ENCODE measurements around the gene PGBD2. TPM values are rescaled to one million over a fixed set of nuclear protein-coding genes. Genes with fewer than 3 reads are reported as not detected.
"Not testable (repeated sequence)": the region's sequence is repeated elsewhere in the genome, so short reads cannot be mapped to it uniquely, and the experiment has no call there.

Gene PGBD2, protein sequence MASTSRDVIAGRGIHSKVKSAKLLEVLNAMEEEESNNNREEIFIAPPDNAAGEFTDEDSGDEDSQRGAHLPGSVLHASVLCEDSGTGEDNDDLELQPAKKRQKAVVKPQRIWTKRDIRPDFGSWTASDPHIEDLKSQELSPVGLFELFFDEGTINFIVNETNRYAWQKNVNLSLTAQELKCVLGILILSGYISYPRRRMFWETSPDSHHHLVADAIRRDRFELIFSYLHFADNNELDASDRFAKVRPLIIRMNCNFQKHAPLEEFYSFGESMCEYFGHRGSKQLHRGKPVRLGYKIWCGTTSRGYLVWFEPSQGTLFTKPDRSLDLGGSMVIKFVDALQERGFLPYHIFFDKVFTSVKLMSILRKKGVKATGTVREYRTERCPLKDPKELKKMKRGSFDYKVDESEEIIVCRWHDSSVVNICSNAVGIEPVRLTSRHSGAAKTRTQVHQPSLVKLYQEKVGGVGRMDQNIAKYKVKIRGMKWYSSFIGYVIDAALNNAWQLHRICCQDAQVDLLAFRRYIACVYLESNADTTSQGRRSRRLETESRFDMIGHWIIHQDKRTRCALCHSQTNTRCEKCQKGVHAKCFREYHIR
- 1 to 10 TPM; 3.9 to 6.7 (median 5.2) TPM for polyA plus RNA-seq (ENCODE audit: insufficient read length in 10 of 10)
- long read RNA-seq, donor 1, partial matches to known transcripts = 0 of 2 reads
- long read RNA-seq, donor 1, other reads (novel, unspliced or antisense) = 0 of 2 reads
- long read RNA-seq, donor 2, partial matches to known transcripts = 0 of 1 reads
- long read RNA-seq, donor 2, other reads (novel, unspliced or antisense) = 0 of 1 reads
- long read RNA-seq, donor 3 = 0 reads
- long read RNA-seq, donor 4, partial matches to known transcripts = 0 of 1 reads
- long read RNA-seq, donor 4, other reads (novel, unspliced or antisense) = 0 of 1 reads
- long read RNA-seq, donor 5, partial matches to known transcripts = 0 of 5 reads
- long read RNA-seq, donor 5, other reads (novel, unspliced or antisense) = 0 of 5 reads
- long read RNA-seq, donor 6, partial matches to known transcripts = 0 of 1 reads
- long read RNA-seq, donor 6, other reads (novel, unspliced or antisense) = 0 of 1 reads
- long read RNA-seq, donor 7, partial matches to known transcripts = 0 of 2 reads
- long read RNA-seq, donor 7, other reads (novel, unspliced or antisense) = 0 of 2 reads
- long read RNA-seq, donor 8, partial matches to known transcripts = 0 of 1 reads
- long read RNA-seq, donor 8, other reads (novel, unspliced or antisense) = 0 of 1 reads
- long read RNA-seq, donor 9 = 0 reads

DNA sequence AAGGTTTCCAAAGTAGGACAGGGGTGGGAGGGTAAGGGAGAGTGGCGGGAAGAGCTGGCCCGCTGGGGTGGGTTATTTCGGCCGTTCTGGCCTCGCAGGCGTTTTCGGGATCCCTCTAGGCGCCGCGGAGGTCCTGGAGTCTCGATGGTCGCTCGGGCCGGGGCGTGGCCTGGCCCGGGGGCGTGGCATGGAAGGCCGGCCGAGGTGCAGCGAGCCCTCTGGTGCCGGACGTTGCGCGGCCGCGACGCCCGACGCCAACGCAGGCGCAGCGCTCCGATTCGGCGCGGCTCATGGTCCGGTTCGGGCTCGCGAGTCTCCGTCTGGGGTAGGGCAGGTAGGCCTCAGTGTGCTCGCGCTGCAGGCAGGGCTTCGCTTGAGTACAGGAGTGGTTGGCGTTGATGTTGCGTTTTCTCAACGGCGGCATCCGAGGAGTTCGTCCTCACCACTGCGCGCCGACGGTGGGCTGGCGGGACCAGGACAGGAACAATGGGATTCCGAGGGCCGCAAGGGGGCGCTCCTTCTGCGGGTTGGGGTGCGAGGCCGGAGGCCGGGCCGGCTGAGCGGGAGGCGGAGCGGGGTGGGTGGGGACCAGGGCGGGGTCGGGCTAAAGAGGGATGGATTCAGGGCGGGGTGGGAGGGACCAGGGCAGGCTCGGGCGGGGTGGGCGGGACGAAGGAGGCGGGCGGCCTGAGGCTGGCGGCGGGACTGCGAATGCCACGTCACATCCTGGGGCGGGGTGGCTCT lies at the start of gene PGBD2:
Gene PGBD2, plus strand, starts transcription at position 227 of the 744 bp plus-strand sequence. CDS start 7,628 bp downstream, outside the sequence.
- DNase-seq = peak; percentile 90 to 97 (median 94)

DNA sequence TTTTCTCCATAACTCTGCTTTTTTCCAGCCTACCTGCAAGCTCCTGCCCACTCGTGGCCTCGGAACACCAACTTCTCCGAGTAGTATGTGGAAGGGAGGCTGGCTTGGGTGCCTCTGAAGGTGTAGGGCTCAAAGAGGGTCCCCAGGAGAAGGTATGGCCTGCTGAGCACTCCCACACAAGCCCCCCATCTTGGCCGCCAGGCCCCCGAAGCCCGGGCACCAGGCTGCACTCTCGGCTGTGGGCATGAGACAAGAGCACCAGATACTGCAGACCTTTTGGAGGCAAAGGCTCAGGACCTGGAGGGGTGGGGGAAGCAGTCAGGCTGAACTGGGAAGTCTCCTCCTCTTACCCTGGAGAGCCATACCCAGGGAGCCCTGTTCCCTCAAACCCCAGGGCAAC lies 48.8 kb upstream of the PGBD2 start:
- DNase-seq = no peak

- DNase-seq = no peak
Measured at GRCh38 chr1:248857749-248858095, 48.3 kb upstream of the PGBD2 start.

DNA sequence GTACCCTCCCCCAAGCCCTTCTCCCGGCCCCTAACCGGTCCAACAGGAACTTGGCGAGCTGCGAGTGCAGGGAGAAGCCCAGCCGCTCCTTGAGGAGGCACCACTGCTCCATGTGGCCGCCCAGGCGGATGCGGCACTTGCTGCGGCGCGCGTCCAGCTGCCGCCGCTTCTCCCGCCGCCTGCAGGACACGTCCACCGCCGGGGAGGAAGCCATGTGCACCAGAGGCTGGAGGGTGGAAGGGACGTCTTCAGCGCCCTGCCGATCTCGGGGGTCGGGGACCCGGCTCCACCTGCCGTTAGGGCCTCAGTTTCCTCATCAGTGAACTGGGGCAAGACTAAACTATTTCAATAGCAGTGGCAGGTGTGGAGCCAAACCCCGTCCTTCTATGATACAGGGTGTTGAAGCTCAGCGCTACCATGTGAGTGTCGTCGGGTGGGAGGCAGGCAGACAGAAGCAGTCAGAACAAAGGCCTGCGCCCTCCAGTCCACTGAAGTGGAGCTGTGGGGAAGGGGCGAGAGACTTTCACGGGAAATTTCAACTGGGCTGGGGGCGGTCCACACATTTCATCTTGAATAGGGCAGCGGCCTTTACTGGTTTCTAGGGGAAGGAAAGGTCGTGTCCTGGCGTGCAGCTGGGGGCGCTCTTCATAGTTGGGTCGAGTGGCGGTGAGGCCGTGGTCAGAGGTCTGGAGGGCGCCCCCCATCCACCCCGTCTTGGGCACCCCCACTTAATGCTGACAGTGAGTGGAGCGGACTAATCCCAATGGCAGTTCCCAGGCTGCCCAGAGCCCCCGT lies 47.7 kb upstream of the PGBD2 start:
- DNase-seq = peak; percentile 45 to 86 (median 57)

DNA sequence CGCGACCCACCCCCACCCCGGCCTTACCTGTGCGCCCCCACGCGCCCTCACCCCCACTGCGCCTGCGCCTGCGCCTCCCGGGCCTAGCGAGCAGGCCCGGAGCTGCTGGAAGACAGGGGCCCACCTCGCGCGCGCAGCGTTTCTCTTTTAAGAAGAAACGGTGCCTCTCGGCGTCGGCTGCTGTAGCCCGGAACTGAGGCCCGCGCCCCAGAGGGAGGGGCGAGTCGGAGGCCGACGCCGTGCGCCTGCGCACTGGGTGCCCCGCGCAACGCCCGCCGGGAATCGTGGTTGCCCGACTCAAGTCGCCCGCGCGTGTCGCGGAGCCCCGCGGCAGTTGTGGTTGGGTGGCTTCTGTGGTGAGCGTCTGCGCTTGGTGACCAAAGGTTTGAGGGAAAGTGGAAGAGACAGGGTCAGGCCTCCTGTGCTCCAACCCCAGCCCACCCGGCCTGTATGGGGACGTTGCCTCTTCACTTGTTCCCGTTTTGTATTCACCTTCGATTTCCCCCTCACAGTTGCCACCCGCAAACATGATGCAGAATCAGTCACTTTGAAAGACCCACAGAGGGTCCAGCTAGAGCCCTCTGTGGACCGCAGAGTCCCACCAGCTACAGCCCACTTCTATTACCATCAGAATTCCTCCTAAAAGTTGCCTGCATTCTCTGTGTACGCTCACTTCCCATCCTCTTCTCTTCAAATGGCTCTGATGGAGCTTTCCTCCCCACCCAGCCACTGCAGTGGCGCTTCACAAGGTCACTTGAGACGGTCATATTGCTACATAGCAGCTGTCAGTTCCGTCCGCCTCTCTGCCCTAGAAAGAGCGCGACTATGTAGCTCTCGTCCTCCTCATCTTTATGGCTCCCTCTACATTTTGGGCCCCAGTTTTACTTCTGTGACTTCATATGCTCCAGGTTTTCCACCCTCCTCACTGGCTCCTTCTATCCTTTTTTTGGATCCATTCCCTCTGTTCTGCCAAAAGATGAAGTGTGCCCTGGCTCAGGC lies 46.8 kb upstream of the PGBD2 start, which contains the start of gene ZNF692:
Gene ZNF692, minus strand, starts transcription at position 195 of the 999 bp plus-strand sequence. CDS start 776 bp downstream, outside the sequence.
- DNase-seq = peak; percentile 97 to 98 (median 97)

DNA sequence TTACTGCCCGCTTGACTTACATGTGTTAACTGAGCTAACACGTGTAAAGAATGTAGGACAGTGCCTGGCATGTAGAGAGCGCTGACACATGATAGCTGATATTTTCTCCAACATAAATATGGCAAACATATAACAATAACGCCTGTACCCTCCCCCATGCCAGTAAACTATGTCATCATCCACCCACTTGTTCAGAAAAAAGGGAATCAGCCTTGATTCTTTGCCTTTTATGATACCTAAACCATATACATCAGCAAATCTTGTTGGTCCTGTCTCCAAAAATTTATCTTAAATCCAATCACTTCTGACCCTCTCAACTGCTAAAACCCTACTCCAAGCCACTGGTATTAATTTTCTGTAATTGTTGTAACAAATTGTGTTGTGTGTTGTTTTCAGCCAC lies 46.0 kb upstream of the PGBD2 start:
- no peak for DNase-seq

DNA sequence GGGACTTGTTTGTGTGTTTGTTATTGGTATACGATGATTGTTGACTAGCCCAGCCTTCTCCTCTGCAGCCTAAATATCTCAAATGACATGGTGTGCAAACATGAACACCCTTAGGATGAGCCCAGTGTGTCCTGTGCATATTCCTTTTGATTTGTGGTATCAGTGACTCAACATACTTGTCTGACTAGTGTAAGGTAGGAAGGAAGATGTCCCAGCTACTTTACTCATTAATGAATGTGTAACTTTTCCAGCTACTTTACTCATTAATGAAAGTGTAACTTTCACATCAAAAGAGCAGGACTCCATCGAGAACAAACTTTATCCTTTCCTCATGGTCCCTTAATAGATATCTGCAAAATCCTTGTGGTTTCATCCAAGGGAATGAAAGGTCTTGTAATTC lies 44.4 kb upstream of the PGBD2 start:
- DNase-seq = no peak

DNA sequence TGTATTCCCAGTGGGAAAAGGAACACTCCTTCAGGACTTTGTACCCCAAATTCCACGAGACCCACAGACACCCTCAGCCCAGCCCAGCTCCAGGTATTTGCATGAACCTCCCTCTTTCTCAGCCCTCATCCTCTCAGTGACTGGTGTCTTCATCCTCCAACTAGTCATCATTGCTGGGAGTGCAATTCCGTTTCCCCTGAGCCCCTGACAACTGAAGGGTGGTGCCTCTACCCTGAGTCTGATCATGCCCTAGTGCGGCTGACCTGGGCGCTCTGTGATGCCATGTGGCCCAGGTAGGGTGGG lies 43.4 kb upstream of the PGBD2 start:
- no peak for DNase-seq

DNA sequence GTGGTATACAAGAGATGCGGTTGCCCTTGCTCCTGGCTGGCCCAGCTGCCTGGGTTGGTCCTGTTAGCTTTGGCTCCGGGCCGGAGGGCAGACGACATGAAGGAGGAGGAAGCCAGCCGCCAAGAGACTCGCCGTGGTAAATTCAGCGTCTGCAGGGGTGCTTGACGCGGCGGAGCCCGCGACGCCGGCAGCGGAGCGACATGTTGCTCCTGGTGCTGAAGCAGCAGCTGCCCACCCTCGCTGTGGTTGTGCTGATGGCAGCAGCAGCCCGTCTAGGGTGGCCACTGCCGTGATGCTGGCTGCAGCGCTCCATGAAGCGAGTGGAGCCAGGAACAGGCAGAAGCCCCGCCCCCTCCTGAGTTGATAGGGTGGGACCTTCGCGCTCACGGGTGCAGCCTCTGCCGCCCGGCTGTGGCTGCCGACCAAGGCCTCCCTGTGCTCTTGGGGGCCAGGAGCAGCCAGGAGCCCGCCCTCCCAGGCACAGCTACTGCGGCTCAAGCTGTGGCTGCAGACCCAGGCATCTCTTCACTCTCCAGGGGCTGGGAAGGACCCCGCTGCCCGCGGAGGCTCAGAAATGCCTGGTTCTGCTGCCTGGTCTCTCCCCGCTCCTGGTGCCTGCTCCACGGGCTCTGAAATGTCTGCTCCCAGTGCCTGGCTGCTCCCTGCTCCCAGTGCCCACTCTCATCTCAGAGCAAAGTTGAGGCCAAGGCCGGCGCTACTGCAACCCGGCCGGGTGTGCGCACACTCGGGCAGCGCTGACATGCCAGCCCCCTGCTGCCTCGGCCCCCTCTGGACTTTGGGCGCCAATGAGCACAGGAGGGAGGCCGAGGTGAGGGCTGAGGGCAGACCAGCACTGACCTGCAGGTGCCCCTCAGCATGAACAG lies 42.8 kb upstream of the PGBD2 start:
- peak; percentile 64 to 91 (median 80) for DNase-seq

GRCh38 chr1:248871837-248872401 lies 34.1 kb upstream of the PGBD2 start:
- no peak for DNase-seq

- peak; percentile 64 to 93 (median 76) for DNase-seq
Measured at GRCh38 chr1:248872752-248873408, 33.2 kb upstream of the PGBD2 start.

GRCh38 chr1:248873409-248873992 lies 32.5 kb upstream of the PGBD2 start:
- peak; percentile 96 to 98 (median 96) for DNase-seq

- DNase-seq = peak; percentile 92 to 96 (median 92)
Measured at GRCh38 chr1:248873993-248874533, 32.0 kb upstream of the PGBD2 start.

- no peak for DNase-seq
Measured at GRCh38 chr1:248881261-248881660, 24.8 kb upstream of the PGBD2 start.

DNA sequence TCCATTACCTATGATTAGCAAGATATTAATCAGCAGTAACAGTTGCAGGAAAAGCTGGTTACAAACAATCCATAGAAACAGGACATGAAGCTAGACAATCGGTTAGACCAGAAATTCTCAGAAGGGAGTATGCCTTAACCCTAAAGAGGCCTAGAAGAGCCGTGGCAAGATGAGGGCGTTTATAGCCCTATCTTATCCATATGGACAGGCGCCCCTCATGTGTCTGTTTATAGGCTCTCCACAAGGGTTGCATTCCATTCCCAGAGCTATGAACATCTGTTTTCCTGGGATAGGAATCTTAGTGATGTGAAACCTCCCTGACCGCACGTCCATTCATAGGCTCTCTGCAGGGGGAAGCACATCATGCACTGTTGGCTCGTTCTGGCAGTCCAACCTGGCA lies 23.6 kb upstream of the PGBD2 start:
- not testable (repeated sequence) for DNase-seq

- no peak for DNase-seq
Measured at GRCh38 chr1:248884632-248885295, 21.3 kb upstream of the PGBD2 start.

All from muscle of back (tissue), 13 donors.